HG03135 (cell line): ENCODE results near the gene TNNI2.

Experiments used
- ATAC-seq: cut with Tn5 transposase; IDR thresholded peaks from one replicate; pipeline ENCODE4 v1.9.1; 2021; ENCODE audit warnings: mild to moderate bottlenecking, moderate library complexity; ENCODE audit not compliant: unreplicated experiment

The TNNI2 gene

GRCh38 chr11:1820463-1821325 lies 18.1 kb upstream of the TNNI2 start:
- no peak for ATAC-seq

- no peak for ATAC-seq
Observed at GRCh38 chr11:1821562-1821961, 17.2 kb upstream of the TNNI2 start.

- no peak for ATAC-seq
Observed at GRCh38 chr11:1822648-1823375, 16.0 kb upstream of the TNNI2 start.

GRCh38 chr11:1823376-1824220 lies 15.2 kb upstream of the TNNI2 start:
- ATAC-seq = no peak

GRCh38 chr11:1824221-1825038 lies 14.4 kb upstream of the TNNI2 start:
- no peak for ATAC-seq

- ATAC-seq = no peak
Observed at GRCh38 chr11:1825039-1825740, 13.6 kb upstream of the TNNI2 start.

GRCh38 chr11:1825785-1826451 lies 12.9 kb upstream of the TNNI2 start:
- no peak for ATAC-seq

- no peak for ATAC-seq
Observed at GRCh38 chr11:1826552-1827094, 12.2 kb upstream of the TNNI2 start.

GRCh38 chr11:1827095-1827813 lies 11.5 kb upstream of the TNNI2 start:
- no peak for ATAC-seq

GRCh38 chr11:1827931-1828330 lies 10.8 kb upstream of the TNNI2 start:
- ATAC-seq = no peak

GRCh38 chr11:1828542-1828941 lies 10.2 kb upstream of the TNNI2 start:
- ATAC-seq = no peak

GRCh38 chr11:1829039-1829820 lies 9.6 kb upstream of the TNNI2 start:
- no peak for ATAC-seq

GRCh38 chr11:1830004-1830321 lies 8.8 kb upstream of the TNNI2 start:
- ATAC-seq = no peak

- no peak for ATAC-seq
Observed at GRCh38 chr11:1830322-1831223, 8.2 kb upstream of the TNNI2 start.

- ATAC-seq = no peak
Observed at GRCh38 chr11:1831338-1832210, 7.2 kb upstream of the TNNI2 start.
